Daoy (cell line): ENCODE results near the gene SSBP3. TPM values are rescaled to one million over a fixed set of nuclear protein-coding genes. Genes with fewer than 3 reads are reported as not detected.
"Not testable (repeated sequence)": the region's sequence is repeated elsewhere in the genome, so short reads cannot be mapped to it uniquely, and the experiment has no call there.

Source experiments
- DNase-seq: peaks from one replicate; pipeline ENCODE4 v3.0.0-alpha.2; 2015; ENCODE audit warnings: low read depth
- total RNA-seq: library from RNA; depleted of rRNA; stranded (reverse); fragments of >200 nt; shearing (Covaris generic); gene quantifications from 2 replicates; pipeline ENCODE4 v1.2.3, GENCODE V29; 2014; rRNA removed

SSBP3 gene
- total RNA-seq: 20.8 and 21.2 TPM in 2 replicates

GRCh38 chr1:54406339-54407153, at the start of gene SSBP3:
TSS of gene SSBP3 (minus strand) at chr1:54406394.
- peak; percentile 97 for DNase-seq

- no peak for DNase-seq
These were observed 47.3 kb upstream of the SSBP3 start for GRCh38 chr1:54453509-54453908.

- DNase-seq: no peak
These were observed 46.8 kb upstream of the SSBP3 start for GRCh38 chr1:54453022-54453421.

GRCh38 chr1:54449431-54449830, 43.2 kb upstream of the SSBP3 start:
- DNase-seq: not testable (repeated sequence)

GRCh38 chr1:54448801-54449200, 42.6 kb upstream of the SSBP3 start:
- not testable (repeated sequence) for DNase-seq

- DNase-seq: not testable (repeated sequence)
These were observed 40.9 kb upstream of the SSBP3 start for GRCh38 chr1:54447081-54447480.

GRCh38 chr1:54442185-54442584, 36.0 kb upstream of the SSBP3 start:
- no peak for DNase-seq

GRCh38 chr1:54439550-54440223, 33.5 kb upstream of the SSBP3 start:
- DNase-seq: no peak

- DNase-seq: no peak
These were observed 31.6 kb upstream of the SSBP3 start for GRCh38 chr1:54437783-54438182.

GRCh38 chr1:54436826-54437225, 30.6 kb upstream of the SSBP3 start:
- no peak for DNase-seq

- DNase-seq: no peak
These were observed 23.6 kb upstream of the SSBP3 start for GRCh38 chr1:54429838-54430237.

GRCh38 chr1:54428837-54429518, 22.8 kb upstream of the SSBP3 start:
- no peak for DNase-seq

GRCh38 chr1:54425152-54425584, 19.0 kb upstream of the SSBP3 start:
- no peak for DNase-seq

- DNase-seq: no peak
These were observed 18.2 kb upstream of the SSBP3 start for GRCh38 chr1:54424398-54424797.

- peak; percentile 85 for DNase-seq
These were observed 14.9 kb upstream of the SSBP3 start for GRCh38 chr1:54421101-54421504.

GRCh38 chr1:54418598-54418997, 12.4 kb upstream of the SSBP3 start:
- not testable (repeated sequence) for DNase-seq

- no peak for DNase-seq
These were observed 10.9 kb upstream of the SSBP3 start for GRCh38 chr1:54417123-54417522.

GRCh38 chr1:54416435-54416834, 10.2 kb upstream of the SSBP3 start:
- no peak for DNase-seq

GRCh38 chr1:54415991-54416390, 9.8 kb upstream of the SSBP3 start:
- no peak for DNase-seq

- DNase-seq: no peak
These were observed 9.3 kb upstream of the SSBP3 start for GRCh38 chr1:54415533-54415932.

- DNase-seq: no peak
These were observed 7.5 kb upstream of the SSBP3 start for GRCh38 chr1:54413732-54414131.

GRCh38 chr1:54413295-54413694, 7.1 kb upstream of the SSBP3 start:
- peak; percentile 80 for DNase-seq

GRCh38 chr1:54410359-54410758, 4.2 kb upstream of the SSBP3 start:
- no peak for DNase-seq
